ENCODE results near the gene IER3IP1. TPM values are rescaled to one million over a fixed set of nuclear protein-coding genes. Genes with fewer than 3 reads are reported as not detected.

Gene IER3IP1
- total RNA-seq, 1 donor from 2014 or later: 16.0 TPM

- Mint-ChIP-seq H3K4me3 (ENCODE audit: unreplicated experiment) (peak within 1 kb of the TSS; percentile 97), H3K27ac (ENCODE audit: unreplicated experiment) (peak within 1 kb of the TSS; percentile 99), H3K27me3 (ENCODE audit: unreplicated experiment) (peaks cover 12% of the 10 kb centered on the region), H3K9me3 (ENCODE audit: unreplicated experiment) (no peaks in the 10 kb centered on the region), H3K36me3 (ENCODE audit: low read depth, unreplicated experiment) (peaks cover 3% of the 10 kb centered on the region), H3K4me1 (ENCODE audit: unreplicated experiment) (peaks cover 33% of the 10 kb centered on the region)
- TF ChIP-seq, protein P1, sequence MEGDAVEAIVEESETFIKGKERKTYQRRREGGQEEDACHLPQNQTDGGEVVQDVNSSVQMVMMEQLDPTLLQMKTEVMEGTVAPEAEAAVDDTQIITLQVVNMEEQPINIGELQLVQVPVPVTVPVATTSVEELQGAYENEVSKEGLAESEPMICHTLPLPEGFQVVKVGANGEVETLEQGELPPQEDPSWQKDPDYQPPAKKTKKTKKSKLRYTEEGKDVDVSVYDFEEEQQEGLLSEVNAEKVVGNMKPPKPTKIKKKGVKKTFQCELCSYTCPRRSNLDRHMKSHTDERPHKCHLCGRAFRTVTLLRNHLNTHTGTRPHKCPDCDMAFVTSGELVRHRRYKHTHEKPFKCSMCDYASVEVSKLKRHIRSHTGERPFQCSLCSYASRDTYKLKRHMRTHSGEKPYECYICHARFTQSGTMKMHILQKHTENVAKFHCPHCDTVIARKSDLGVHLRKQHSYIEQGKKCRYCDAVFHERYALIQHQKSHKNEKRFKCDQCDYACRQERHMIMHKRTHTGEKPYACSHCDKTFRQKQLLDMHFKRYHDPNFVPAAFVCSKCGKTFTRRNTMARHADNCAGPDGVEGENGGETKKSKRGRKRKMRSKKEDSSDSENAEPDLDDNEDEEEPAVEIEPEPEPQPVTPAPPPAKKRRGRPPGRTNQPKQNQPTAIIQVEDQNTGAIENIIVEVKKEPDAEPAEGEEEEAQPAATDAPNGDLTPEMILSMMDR (IDR thresholded peaks at IDR 0.05; ENCODE audit: unreplicated experiment): no peak
- DNase-seq (ENCODE audit: low spot score): peak; percentile 81
Measured at GRCh38 chr18:47150029-47150823, 25.9 kb downstream of the IER3IP1 start, which contains the start of gene HDHD2. Gene HDHD2 (minus strand): TSS chr18:47150500. CDS start chr18:47136439, 14,061 bp downstream.

GRCh38 chr18:47149457-47150028 is 26.6 kb downstream of the IER3IP1 start:
- peak; percentile 8 for DNase-seq (ENCODE audit: low spot score)
- TF ChIP-seq, protein P1 (IDR thresholded peaks at IDR 0.05; ENCODE audit: unreplicated experiment): no peak
- Mint-ChIP-seq H3K27ac (ENCODE audit: unreplicated experiment) (peak overlapping the region; percentile 95), H3K9me3 (ENCODE audit: unreplicated experiment) (no peaks in the 10 kb centered on the region), H3K27me3 (ENCODE audit: unreplicated experiment) (peaks cover 12% of the 10 kb centered on the region), H3K36me3 (ENCODE audit: low read depth, unreplicated experiment) (peaks cover 3% of the 10 kb centered on the region), H3K4me1 (ENCODE audit: unreplicated experiment) (peaks cover 33% of the 10 kb centered on the region), H3K4me3 (ENCODE audit: unreplicated experiment) (peak overlapping the region; percentile 97)

DNA sequence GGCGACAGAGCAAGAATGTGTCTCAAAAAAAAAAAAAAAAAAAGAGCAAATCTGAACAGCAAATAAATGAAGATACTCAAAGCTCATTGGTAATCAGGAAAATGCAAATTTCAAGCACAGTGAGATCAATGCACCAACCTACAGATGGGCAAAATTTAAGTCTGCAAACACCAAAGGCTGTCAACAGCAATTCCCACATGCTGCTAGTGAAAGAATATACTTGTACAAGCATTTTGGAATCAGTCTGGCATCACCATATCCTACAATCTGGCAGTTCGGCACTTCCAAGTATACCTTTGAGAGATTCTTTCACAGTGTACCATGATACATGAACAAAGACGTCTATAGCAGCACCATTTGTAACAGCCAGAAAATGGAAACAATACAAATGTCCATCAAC is 30.0 kb downstream of the IER3IP1 start:
- no peaks in the 10 kb centered on the region for H3K36me3 Mint-ChIP-seq (ENCODE audit: low read depth, unreplicated experiment)
- TF ChIP-seq, protein P1 (IDR thresholded peaks at IDR 0.05; ENCODE audit: unreplicated experiment): no peak
- H3K9me3 Mint-ChIP-seq (ENCODE audit: unreplicated experiment): no peaks in the 10 kb centered on the region
- no peak for DNase-seq (ENCODE audit: low spot score)
- peaks cover 29% of the 10 kb centered on the region for H3K4me1 Mint-ChIP-seq (ENCODE audit: unreplicated experiment)
- peaks cover 12% of the 10 kb centered on the region for H3K27me3 Mint-ChIP-seq (ENCODE audit: unreplicated experiment)
- no peak overlapping the region for H3K27ac Mint-ChIP-seq (ENCODE audit: unreplicated experiment)
- H3K4me3 Mint-ChIP-seq (ENCODE audit: unreplicated experiment): no peak overlapping the region

DNA sequence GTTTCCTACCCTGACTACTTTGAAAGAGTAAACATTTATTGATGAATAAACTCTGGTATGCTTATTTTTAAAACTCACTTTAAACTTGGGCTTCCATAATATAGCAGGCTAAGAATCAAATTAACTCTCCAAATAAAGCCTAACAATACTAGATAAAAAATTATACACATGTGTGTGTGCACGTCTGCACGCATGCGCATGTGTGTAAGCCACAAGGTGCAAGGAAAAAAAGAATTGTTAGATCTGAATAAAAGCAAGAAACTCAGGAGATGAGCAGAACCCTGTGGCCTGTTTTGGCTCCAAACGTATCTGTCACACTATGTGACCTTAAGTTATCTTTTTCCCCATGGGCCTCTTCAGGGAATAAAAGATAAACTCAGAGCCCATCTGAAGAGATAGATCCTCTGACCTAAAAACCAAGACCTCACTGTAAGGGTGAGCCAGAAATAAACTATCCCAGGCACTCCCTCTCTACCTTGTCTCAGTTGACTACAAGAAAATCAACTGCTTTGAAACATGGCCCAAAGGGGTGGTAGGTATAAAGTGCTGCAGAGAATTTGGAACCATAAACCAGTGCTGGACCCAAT is 32.2 kb downstream of the IER3IP1 start:
- H3K27ac Mint-ChIP-seq (ENCODE audit: unreplicated experiment): no peak overlapping the region
- H3K4me1 Mint-ChIP-seq (ENCODE audit: unreplicated experiment): peaks cover 12% of the 10 kb centered on the region
- no peaks in the 10 kb centered on the region for H3K9me3 Mint-ChIP-seq (ENCODE audit: unreplicated experiment)
- H3K36me3 Mint-ChIP-seq (ENCODE audit: low read depth, unreplicated experiment): no peaks in the 10 kb centered on the region
- no peaks in the 10 kb centered on the region for H3K27me3 Mint-ChIP-seq (ENCODE audit: unreplicated experiment)
- no peak for DNase-seq (ENCODE audit: low spot score)
- no peak overlapping the region for H3K4me3 Mint-ChIP-seq (ENCODE audit: unreplicated experiment)
- TF ChIP-seq, protein P1 (IDR thresholded peaks at IDR 0.05; ENCODE audit: unreplicated experiment): no peak

Measured in endothelial cell (in vitro differentiated cells).